NCI-H2227 (cell line): ENCODE results near the gene SLC10A3.
"Not testable (repeated sequence)": the region's sequence is repeated elsewhere in the genome, so short reads cannot be mapped to it uniquely, and the experiment has no call there.

Experiments
- DNase-seq: peaks from one replicate; lab custom pipeline; 2025; ENCODE audit not compliant: unreplicated experiment; lab: John Stamatoyannopoulos, UW

SLC10A3 gene

DNA sequence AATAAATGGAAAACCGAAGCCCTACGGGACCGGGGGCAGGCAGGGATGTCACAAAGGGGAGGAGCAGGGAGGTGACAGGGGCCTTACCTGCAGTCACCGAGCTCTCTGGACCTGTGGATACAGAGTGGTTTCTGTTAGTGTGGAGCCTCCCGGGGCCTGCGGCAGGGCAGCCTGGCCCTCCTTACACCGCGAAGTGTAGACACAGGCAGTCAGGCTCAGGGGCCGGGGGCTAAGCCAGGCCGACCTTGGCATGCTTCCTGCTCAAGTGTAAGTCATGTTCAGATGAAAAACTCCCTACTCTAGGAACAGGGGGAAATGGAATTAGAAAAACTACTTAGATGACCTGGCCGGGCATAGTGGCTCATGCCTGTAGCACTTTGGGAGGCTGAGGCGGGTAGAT lies 21.3 kb upstream of the SLC10A3 start:
- no peak for DNase-seq

DNA sequence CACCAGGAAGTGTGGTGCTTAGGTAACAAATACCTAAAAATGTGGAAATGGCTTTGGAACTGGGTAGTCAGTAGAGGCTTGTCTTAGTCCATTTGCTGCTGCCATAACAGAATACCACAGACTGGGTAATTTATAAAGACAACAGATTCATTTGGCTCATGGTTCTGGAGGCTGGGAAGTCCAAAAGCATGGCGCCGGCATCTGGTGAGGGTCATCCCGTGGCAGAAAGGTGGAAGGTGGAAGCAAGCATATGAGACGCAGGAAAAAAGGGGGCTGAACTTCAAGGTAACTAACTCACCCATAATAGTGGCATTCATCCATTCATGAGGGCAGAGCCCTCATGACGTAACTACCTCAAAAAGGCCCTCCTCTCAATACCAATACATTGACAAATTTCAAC lies 19.0 kb upstream of the SLC10A3 start:
- DNase-seq, result no peak

DNA sequence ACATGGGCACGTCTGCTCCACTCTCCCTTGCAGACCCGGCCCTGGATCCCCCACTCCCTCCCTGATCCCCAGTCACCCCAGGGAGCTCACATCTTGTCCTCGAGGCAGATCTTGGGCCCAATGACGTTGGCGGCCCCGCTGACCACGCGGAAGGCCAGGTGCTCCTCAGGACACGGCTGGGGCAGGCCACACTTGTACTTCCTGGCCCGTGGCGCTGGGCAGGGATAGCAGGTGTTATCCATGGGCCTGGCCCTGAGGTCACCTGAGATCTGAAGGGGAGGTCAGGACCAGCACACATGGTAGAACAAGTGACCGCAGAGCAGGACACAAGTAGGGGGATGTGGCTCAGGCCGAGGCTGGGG lies 17.9 kb upstream of the SLC10A3 start:
- no peak for DNase-seq

DNA sequence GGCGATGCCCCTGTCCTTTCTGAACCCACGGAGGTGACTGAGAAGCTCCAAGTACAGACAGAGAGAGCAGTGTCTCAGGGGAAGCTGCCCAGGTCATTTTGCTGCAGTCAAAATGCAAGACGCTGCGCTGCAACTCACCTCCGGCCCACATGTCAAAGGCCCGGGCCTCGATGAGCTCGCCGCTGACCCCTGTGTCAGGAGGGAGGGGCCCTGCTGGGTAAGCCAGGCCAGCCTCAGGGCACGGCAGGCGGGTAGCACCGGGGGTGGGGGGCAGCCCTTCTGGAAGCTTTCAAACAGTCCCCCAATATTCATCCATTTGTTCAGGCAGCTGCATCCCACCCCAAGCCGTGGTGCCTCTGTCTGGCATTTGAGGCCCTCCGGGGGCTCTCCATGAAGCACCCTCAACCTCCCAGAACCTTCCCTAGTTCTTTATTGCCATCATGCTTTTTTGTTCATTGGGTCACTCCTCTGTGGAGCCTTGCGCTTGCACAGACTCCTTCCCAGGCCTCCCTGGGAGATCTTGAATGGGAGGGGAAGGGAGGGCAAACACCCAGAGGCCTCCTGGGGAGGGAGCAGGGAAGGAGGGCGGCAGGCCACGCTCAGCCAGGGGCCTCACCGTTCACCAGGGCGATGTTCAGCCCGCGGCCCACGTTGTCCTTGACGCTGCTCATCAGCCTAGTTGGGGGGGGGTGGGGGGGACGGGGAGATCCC lies 17.4 kb upstream of the SLC10A3 start:
- DNase-seq, result no peak

DNA sequence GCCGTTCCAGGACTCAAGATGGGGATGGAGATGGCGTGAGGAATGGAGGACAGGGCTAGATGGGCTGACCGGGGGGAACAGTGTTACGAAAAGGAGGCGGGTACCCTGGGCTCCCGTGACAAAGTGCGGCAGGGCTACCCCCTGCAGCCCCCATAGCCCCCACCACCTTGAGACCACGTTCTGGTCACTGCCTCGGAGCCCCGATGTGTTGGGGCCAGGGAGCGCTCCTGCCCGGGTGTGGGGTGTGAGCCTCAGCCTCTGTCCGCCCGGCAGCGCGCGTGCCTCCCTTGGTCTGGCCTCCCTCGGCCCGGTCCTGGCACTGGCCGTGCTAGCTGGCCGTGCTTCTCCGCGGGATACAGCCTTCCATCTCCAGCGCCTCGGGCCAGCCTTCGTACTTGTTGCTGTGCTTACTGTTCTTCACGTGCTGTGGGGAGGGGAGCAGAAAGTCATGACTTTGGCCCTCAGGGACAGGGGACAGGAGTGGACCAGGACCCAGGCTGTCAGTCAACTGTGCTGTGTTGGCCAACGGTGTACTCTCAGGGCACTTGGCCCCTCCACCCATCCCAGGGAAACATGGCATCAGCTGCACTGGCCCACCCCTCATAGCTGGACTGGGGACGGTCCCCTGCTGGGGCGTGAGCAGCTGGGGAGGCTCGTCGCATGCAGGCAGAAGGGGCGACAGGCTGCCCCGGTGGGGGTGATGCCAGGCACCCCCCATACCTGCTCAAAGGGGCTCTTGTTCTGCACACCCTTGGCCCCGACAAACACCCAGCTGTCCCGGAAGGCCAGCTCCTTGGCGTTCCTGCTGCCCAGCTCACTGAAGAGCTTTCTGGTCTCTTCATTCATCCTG lies 16.3 kb upstream of the SLC10A3 start:
- no peak for DNase-seq

DNA sequence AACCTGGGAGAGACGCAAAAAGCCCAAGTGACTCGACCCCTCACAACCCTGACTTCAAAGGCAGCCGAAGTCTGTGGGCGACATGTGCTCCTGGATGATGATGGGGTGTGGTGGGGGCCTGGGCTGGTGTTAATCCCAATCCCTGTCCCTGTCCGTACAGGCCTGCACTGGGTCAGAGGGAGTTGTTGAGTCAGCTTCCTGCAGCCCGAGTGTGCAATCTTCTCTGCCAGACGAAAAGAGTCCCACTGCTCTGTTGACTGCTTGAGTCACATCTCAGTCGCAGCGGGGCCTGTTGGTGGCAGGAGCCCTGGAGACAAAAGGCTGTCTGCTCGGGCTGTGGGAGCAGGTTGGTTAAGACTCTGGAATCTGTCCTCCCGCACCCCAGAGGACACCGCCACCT lies 15.3 kb upstream of the SLC10A3 start:
- DNase-seq, result no peak

DNA sequence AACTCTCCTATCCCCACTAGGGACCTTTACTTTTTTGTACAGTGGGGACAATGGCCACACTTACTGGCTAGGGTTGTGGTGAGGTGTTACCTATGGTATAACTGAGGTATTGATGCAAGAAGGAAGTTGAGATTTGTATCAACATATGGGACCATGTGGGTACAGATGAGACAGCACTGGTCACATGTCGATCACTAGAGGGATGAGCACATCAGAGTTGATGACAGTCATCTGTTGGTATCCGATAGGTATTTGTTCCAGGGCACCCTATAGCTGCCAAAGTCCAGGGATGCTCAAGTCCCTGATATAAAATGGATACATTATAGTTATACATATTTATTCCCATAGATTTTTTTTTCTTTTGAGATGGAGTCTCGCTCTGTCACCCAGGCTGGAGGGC lies 12.6 kb upstream of the SLC10A3 start:
- no peak for DNase-seq

DNA sequence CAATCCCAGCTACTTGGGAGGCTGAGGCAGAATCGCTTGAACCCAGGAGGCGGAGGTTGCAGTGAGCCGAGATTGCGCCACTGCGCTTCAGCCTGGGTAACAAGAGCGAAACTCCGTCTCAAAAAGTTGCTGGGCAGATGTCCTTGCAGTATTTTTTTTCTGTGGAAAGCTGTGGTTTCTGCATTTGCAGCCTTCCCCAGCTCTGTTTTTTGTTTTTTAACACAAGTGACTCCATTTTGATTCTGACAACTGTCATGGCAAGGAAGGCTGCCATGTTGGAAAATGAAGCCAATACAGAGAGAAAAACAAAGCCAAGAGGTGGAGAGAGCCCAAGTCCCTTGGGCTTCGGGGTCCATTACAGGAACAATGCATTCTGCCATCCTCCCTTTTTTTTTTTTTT lies 11.7 kb upstream of the SLC10A3 start:
- DNase-seq, result no peak

DNA sequence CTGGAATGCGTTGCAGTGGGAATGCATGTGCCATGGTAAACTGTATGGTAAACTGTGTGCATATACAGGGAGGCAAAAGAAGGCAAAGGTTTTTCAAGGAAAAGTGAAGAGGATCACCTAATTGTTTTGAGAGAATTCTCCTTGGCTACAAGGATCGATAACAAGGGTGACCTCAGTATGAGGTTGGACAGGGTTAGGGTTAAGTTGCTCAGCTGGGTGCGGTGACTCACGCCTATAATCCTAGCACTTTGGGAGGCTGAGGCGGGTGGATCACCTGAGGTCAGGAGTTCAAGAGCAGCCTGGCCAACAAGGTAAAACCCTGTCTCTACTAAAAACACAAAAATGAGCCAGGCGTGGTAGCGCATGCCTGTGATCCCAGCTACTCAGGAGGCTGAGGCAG lies 11.0 kb upstream of the SLC10A3 start:
- not testable (repeated sequence) for DNase-seq

DNA sequence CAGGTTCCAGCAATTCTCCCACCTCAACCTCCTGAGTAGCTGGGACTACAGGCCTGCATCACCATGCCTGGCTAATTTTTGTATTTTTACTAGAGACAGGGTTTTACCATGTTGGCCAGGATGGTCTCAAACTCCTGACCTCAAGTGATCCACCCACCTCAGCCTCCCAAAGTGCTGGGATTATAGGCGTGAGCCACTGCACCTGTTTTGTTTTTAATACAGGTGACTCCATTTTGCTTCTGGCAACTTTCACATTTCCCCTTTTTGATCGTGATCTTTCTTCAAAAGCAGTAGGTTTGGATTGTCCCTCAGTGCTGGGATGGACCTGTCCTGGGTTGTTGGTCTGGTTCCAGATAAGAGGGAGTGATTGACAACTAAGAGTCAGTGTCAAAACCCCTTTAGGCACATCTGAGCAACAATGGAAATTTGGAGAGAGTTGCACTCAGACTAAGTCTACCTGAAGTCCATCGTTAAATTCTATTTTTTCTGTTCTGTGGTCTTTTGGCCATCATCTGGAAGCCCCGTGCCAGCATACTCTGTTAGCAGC lies 6.2 kb upstream of the SLC10A3 start:
- DNase-seq, result not testable (repeated sequence)

DNA sequence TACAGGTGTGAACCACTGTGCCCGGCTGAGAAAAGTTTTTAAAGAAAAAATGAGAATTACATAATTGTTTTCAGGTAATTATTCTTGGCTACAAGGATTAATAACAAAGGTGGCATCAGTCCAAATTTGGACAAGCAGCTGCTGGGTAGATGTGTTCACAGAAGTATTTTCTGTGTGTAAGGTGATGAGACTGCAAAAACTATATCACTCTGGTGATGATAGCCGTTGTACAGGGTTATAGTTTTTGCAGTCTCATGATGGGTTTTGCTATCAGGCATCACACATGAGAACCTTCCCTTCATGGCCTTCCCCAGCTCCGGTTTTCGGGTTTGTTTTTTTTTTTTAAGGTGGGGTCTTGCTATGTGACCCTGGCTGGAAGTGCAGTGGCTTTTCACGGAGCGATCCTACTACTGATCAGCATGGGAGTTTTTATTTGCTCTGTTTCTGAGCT lies 5.1 kb upstream of the SLC10A3 start:
- DNase-seq, result no peak

DNA sequence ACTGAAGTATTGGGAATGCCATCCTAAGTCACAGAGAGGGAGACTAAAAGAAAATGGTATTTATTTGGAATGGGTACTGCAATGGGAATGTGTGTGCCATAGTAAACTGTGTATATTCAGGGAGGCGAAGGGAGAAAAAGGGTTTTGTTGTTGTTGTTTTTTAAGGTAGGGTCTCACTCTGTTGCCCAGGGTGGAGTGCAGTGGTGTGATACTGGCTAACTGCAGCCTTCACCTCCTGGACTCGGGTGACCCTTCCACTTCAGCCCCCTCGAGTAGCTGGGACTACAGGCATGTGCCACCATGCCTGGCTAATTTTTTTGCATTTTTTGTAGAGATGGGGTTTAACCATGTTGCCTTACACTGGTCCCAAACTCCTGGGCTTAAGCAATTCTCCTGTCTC lies 4.3 kb upstream of the SLC10A3 start:
- DNase-seq, result no peak

DNA sequence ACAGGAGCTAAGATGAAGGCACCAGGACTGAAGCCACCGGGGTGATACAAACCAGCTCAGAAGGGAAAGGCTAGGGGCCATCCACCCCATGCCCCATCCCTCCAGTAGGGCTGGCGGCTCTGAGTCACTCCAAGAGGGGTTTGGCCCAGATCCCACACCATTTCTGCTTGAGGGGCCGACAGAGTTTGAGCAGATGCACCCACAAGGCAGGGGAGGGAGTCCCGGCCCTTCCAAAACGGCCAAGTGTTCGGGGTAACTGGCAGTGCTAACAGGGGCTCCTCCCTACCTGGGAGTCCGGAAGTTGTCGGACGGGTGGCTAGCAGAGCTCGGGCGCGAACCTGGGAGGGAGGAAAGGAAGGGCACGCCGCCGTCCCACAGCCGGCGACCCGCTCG lies 412 bp downstream of the SLC10A3 start:
- no peak for DNase-seq

DNA sequence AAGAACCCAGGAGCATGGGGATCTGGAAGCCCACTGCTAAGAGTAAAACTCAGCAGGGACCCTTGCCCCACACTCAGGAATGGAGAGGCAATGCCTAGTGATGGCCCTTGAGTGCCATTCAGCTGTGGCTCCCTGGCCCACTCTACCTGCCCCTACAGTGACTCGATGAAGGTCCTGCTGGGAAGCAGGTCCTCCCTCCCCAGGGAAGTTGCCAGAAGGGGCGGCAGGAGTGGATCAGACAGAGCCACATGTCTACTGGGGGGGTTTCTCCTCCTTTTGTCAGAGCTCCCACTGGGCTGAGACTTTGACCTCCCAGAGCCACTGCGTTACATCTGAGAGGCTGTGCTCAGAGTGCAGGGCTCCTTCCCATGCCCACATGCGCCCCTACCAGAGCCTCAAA lies 1.2 kb downstream of the SLC10A3 start:
- DNase-seq, result no peak

DNA sequence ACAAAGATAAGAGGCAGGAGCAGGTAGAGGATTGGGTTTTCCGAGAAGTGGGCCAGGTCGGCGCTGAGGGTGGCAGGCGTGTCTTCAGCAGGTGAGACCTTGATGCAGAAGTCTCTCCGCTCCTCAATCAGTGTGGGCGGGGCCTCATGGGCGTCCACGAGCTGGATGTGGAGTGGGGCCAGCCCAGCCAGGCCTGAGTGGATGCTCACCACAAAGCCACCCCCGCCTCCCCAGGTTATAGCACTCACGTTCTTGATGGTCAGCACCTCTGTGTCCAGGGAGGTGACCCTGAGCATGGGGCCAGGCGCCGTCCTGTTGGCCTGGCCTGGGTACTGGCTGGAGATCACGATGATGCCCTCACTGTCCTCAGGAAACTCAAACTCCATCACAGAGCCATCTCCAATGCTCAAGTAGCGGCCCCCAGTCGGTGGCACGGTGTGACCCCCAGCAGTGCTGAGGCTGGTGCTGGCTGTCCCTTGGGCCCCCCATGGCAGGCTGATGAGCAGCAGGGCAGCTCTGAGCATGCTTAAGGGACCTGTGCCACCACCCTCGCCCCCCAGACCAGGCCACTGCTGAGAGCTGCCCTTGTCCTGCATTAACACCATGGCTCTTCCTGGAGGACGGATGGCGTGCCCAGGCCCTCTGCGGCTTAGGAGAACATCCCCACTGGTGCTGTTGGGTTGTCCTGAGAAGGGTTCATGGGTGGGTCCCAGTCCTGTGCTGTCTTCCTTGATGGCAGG lies 1.9 kb downstream of the SLC10A3 start:
- no peak for DNase-seq

DNA sequence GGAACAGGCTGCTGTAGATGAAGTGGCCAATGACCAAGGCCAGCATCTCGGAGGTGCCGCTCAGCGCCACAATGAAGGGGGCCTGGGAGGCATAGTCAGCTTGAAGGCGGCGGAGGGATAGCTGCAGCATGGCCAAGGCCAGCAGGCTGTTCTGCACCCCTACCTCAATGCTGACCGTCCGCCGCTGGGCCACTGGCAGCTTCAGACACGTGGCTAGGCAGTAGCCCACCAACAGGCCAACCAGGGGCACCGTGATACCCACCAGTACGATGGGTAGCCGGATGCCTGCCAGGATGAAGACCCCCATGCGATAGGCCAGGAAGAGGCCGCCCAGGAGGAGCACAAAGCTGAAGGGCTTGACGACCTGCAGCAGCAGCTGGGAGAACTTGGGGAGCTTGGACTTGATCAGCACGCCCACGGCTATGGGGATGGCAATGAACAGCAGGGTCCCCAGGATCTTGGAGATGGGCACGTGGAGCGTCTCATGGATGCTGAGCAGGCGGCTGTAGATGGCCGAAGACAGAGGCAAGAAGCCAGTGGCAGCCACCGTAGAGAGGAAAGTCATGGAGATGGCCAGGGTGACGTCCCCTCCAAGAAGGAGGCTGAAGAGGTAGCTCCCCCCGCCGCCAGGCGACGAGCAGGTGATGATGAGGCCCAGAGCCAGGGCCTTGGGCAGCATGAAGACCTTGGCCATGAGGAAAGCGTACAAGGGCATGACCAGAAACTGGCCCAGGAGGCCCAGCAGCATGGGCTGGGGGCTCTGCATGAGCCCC lies 2.7 kb downstream of the SLC10A3 start:
- DNase-seq, result no peak

DNA sequence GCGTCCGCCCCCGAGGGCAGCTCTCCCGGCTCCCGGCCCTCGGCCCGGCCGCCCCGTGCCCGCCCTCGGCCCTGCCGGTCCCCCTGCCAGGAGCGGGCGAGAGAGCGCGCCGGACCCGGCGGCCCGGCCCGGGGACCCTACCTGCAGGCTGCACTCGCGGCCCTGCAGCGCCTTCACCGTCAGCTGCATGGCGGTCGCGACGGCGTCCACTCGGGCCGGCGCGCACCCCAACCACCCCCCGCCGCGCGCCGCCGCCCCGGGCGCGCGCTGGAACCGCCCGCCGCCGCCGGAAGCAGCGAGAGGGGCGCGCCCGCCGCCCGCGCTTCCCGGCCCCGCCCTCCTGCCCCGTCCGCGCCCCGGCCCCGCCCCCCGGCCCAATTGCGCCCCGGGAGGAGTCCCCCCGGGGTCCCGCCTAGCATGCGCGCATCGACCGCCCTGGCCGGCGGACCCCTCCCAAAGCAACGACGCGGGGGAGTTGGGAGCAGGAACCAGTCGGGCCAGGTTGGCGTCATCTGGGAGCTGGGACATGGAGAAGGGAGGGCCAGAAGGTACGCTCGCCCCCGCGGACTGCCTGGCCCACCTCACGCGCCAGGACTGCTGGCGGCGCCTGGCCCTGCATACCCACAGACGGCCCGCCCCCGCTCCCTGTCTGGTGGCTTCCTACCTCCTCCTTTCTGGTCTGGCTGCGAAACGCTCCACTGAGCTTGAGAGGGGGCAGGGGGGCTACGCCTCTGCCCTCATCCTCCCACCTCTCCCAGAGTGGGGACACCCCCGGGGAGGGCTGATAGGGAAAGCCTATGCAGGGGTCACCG lies 3.8 kb downstream of the SLC10A3 start, which contains the start of gene UBL4A:
UBL4A (minus strand) TSS at position 220 of the 812 bp plus-strand sequence; CDS start at position 189, 31 bp downstream.
- peak; percentile 76 for DNase-seq

DNA sequence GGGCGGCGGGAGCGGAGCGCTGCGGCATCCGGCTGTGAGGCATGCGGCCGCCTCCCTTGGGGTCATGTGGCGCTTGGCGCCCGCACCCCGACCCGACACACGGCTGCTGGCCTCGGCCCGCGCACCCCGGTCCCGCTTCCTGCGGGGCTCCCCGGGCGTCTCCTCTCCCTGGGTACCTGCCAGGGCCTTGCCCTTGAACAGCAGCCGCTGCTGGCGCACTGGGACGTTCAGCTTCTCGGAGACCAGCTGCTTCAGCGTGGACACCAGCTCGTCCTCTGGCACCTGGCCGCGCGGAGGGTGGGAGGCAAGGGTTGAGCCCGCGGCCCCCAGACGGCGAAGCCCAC lies 4.4 kb downstream of the SLC10A3 start:
- peak; percentile 48 for DNase-seq

DNA sequence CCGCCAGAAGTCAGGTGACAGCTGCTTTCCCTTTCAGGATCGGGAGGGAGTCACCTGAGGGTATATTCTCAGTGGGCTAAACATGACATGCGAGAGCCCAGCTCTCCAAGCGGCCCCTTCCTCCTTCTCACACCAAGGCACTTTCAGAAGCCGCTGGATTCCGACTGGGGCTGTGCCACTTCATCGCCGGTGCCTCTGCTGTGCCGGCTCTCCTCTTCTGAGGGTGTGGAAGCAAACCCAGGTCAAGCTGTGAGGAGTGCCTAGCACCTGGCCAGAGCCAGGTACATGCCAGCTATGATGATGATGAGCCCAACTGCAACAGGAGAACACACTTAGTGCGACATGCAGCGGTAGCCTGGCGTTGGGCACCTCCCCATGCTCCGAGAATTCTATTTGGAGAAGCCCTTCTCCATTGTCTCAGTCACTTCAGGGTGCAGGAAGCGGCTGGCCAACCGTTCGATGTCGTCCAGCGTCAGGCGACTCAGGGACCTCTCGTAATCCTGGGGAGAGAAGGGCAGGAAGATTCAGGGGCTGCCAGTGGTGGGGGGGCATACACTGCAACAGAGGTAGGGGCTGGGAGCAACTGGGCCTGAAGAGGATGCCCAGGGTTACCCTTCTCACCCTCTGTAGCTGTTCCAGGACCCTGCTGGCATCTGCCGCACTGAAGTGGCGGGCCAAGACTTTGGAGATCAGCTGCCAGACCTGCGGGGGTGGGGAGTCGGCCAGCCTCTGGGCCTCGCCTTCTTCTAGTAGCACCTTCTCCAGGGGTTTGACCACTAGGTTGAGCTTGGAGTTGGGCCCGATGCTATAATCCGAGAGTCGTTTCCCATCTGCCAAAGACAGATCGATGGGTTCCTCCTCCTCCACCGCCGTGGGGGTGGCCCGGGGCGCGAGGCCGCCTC lies 5.0 kb downstream of the SLC10A3 start:
- peak; percentile 48 for DNase-seq
